IPS-NIHi7 (cell line): ENCODE results near the gene PPP1R12A.
A peak's percentile ranks its signal among the peaks of the same experiment; 100 is the strongest.

Experiments used
- DNase-seq: peaks from one replicate; pipeline ENCODE4 v3.0.0; 2012; ENCODE audit warnings: mixed read lengths; ENCODE audit errors: extremely low spot score

Gene PPP1R12A

GRCh38 chr12:79842630-79843029, 92.3 kb downstream of the PPP1R12A start:
- DNase-seq: no peak

- no peak for DNase-seq
Observed at GRCh38 chr12:79841878-79842265, 93.0 kb downstream of the PPP1R12A start.

- no peak for DNase-seq
Observed at GRCh38 chr12:79841248-79841877, 93.5 kb downstream of the PPP1R12A start.

GRCh38 chr12:79838359-79838758, 96.5 kb downstream of the PPP1R12A start:
- no peak for DNase-seq

GRCh38 chr12:79837575-79837974, 97.3 kb downstream of the PPP1R12A start:
- no peak for DNase-seq

GRCh38 chr12:79835377-79835843, 99.5 kb downstream of the PPP1R12A start:
- no peak for DNase-seq

GRCh38 chr12:79834712-79835376, 100.1 kb downstream of the PPP1R12A start:
- no peak for DNase-seq

- DNase-seq: no peak
Observed at GRCh38 chr12:79830440-79830839, 104.5 kb downstream of the PPP1R12A start.

GRCh38 chr12:79828924-79829323, 106.0 kb downstream of the PPP1R12A start:
- DNase-seq: no peak

GRCh38 chr12:79827484-79827883, 107.4 kb downstream of the PPP1R12A start:
- no peak for DNase-seq

- DNase-seq: no peak
Observed at GRCh38 chr12:79826267-79827128, 108.4 kb downstream of the PPP1R12A start.

- DNase-seq: no peak
Observed at GRCh38 chr12:79822475-79822874, 112.4 kb downstream of the PPP1R12A start.

- DNase-seq: no peak
Observed at GRCh38 chr12:79818856-79819255, 116.0 kb downstream of the PPP1R12A start.

GRCh38 chr12:79784366-79785065, 150.4 kb downstream of the PPP1R12A start:
- DNase-seq: peak; percentile 54

- no peak for DNase-seq
Observed at GRCh38 chr12:79782172-79782900, 152.6 kb downstream of the PPP1R12A start.

GRCh38 chr12:79778802-79779448, 156.0 kb downstream of the PPP1R12A start:
- no peak for DNase-seq

- DNase-seq: no peak
Observed at GRCh38 chr12:79776111-79776510, 158.8 kb downstream of the PPP1R12A start.

GRCh38 chr12:79775355-79776027, 159.4 kb downstream of the PPP1R12A start:
- no peak for DNase-seq

GRCh38 chr12:79773896-79774295, 161.0 kb downstream of the PPP1R12A start:
- DNase-seq: no peak

- DNase-seq: no peak
Observed at GRCh38 chr12:79769860-79770485, 164.9 kb downstream of the PPP1R12A start.
